Keratinocyte (primary cell): ENCODE measurements around the gene ARHGAP10.

Experiments
- CTCF ChIP-seq, 3 experiments: IDR thresholded peaks in 1 of 3; conservative IDR thresholded peaks in 1 of 3; optimal IDR thresholded peaks in 1 of 3; 2 replicates in 2 of 3; 3 replicates in 1 of 3; pipeline versions ENCODE3 to v1.5.1; 2011; ENCODE audit warnings: low read length in 3 of 3, mild to moderate bottlenecking in 3 of 3, moderate library complexity in 2 of 3, control low read depth in 1 of 3, inconsistent platforms in 1 of 3; ENCODE audit not compliant: insufficient read depth in 2 of 3; ENCODE audit errors: extremely low read depth in 1 of 3
- EZH2 ChIP-seq: IDR thresholded peaks from one replicate; pipeline ENCODE4 v1.6.1; 2012; ENCODE audit warnings: inconsistent platforms, mild to moderate bottlenecking, low read length, moderate library complexity

- no peak for TF ChIP-seq CTCF (optimal IDR thresholded peaks at IDR 0.05 in 1 of 3, IDR thresholded peaks at IDR 0.05 in 1 of 3, conservative IDR thresholded peaks at IDR 0.05 in 1 of 3; ENCODE audit: extremely low read depth in 1 of 3, insufficient read depth in 2 of 3, low read length in 3 of 3)
- TF ChIP-seq EZH2: no peak
These were observed 4.6 kb downstream of the ARHGAP10 start for GRCh38 chr4:147736458-147736857.
